Activated T-helper 1 cell treated with anti-CD3 and anti-CD28 coated beads, Interleukin-2, amount 50 U/mL, for 16 hours (primary cell): ENCODE results near the gene ENTPD3.

Experiments
- DNase-seq, 2 donors: peaks; one replicate each; pipeline ENCODE4 v3.0.0-alpha.2; 2020; ENCODE audit warnings: low read depth in 1 of 2, low spot score in 1 of 2

Gene ENTPD3

GRCh38 chr3:40404591-40405198 lies 17.7 kb downstream of the ENTPD3 start:
- no peak for DNase-seq

DNA sequence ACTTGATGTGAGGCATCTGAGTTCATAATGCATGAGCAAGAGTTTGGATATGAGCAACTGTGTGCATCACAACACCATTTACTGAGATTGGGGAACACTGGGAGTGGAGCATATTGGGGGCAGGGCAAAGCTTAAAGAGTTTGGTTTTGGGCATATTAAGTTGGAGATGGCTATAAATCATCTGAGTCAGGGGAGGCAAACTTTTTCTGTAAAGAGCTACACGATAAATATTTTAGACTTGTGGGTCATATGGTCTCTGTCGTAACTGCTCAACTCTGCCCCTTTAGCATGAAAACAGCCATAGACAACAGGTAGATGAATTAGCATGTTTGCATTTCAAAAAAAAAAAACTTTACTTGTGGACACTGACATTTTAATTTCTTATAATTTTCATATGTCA lies 20.0 kb downstream of the ENTPD3 start:
- no peak for DNase-seq

GRCh38 chr3:40407611-40408010 lies 20.6 kb downstream of the ENTPD3 start:
- no peak for DNase-seq

GRCh38 chr3:40414270-40414669 lies 27.3 kb downstream of the ENTPD3 start:
- no peak for DNase-seq

- no peak for DNase-seq
These were observed 31.0 kb downstream of the ENTPD3 start for GRCh38 chr3:40417845-40418543.

DNA sequence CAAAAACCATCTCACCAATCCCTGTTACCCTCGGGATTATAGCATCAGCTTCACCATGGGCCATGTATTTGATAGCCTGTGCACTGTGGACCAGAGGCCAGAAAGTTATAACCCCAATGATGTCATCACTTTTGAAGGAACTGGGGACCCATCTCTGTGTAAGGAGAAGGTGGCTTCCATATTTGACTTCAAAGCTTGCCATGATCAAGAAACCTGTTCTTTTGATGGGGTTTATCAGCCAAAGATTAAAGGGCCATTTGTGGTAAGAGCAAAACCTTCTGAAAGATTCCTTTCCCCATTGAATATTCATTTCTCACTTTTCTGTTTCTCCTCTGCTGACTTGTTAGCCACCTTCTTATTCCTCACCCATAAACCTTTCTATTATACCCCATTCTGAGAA lies 35.9 kb downstream of the ENTPD3 start:
- DNase-seq, result no peak

DNA sequence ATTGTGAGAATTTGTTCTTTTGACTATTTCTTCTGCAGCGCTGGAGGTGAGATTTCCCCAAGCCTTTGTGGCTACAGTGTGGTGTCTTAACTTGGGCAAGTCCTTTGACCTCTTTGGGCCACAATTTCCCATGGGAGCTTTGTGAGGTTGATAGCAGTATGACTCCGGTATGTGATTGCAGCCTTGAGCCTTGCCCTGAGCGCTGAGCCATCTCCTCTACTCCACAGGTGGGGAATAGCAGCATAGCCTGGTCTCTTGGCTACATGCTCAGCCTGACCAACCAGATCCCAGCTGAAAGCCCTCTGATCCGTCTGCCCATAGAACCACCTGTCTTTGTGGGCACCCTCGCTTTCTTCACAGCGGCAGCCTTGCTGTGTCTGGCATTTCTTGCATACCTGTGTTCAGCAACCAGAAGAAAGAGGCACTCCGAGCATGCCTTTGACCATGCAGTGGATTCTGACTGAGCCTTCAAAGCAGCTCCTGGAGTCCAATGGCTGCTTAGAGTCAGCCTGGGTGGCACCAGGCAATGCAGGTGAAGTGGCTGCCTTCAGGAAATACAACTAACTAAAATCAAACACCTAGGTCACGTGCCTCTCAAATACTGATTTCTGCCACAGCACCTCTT lies 40.2 kb downstream of the ENTPD3 start:
- DNase-seq, result no peak

DNA sequence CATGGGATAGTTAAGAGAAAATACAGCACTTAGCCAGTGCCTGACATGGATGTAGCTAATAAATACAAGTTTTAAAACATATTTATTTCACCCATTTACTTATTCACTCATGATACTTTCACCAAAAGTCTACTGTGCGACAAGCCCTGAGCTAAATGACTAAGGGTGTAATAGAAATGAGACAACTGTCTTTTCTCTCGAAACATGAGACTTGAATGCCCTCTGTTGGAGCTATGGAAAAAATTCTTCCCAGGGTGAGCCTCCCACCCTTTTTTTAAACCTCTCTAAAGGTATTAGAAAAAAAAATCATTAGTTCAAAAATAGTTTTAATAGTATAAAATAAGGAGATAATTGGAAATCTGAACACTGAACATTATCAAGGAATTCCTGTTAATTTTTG lies 45.8 kb downstream of the ENTPD3 start:
- no peak for DNase-seq

DNA sequence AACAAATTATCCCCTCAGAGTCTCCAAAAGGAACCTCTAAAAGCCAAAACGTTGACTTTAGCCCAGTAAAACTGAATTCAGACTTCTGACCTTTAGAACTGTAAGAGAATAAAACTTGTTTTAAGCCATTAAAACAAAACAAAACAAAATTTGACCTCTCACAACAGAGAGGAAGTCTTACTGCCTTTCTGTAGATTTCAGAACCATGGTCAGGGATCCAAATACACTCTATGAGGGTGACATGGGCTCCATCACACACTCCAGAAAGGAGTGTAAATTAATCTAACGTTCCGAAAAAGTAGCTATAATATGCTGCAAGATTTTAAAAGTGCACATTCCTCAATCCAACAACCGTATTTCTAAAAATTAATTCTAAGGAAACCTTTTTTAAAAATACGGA lies 50.9 kb downstream of the ENTPD3 start:
- no peak for DNase-seq

- DNase-seq, result no peak
These were observed 58.1 kb downstream of the ENTPD3 start for GRCh38 chr3:40445062-40445461.

DNA sequence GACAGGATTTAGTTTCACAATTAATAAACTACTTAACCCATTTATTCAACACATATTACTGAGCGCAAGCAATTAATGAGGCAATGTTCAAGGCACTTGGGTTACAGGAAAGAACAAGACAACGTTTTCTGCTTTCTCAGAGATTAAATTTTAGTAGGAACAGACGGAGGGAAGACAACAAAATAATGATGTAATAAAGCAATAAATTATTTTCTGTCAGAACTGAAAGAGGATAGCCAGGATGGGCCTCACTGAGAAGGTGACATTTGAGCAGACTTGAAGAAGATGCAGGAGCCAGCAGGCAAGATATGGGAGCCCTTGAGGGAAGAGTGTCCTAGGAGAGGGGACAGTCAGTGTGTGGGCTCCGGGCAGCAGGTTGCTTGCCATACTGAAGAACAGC lies 58.9 kb downstream of the ENTPD3 start:
- DNase-seq, result no peak

- DNase-seq, result no peak
These were observed 63.5 kb downstream of the ENTPD3 start for GRCh38 chr3:40450438-40450837.

- DNase-seq, result no peak
These were observed 64.6 kb downstream of the ENTPD3 start for GRCh38 chr3:40451551-40451950.

DNA sequence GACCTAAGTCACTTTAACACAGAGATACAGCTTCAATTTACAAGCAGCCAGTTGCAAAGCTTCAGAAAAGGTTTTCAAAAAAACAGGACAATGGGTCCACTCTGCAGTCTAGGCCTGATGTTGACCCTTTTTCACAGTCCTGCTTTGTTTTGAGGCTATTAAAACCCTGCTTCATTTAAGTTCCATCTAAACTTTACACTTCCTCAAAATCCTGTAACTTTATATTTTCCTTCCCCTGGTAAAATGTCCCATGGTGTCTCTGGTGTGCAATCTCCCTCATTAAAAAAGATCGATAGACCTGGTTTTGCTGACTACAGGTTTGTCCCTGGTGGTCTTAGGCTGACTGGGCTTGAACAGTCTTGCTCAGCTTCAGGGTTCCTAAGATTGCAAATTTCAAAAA lies 65.1 kb downstream of the ENTPD3 start:
- DNase-seq, result no peak

- no peak for DNase-seq
These were observed 65.5 kb downstream of the ENTPD3 start for GRCh38 chr3:40452562-40452875.

- peak; percentile 89 to 94 for DNase-seq
These were observed 66.1 kb downstream of the ENTPD3 start for GRCh38 chr3:40452876-40453730.

DNA sequence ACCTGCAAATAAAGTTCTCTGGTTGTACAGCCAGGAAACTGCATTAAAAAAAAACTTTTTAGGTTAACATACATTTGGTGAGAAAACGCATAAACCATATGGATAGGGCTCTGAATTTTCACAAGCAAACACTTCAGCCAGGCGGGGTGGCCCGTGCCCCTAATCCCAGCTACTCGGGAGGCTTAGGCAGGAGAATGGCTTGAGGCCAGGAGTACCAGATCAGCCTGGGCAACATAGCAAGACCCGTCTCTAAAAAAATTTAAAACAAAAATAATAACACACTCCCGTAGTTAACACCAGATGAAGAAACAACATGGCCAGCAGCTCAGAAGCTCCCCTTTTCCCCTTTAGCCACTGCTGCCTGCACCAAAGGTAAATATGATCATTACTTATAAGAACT lies 66.9 kb downstream of the ENTPD3 start:
- no peak for DNase-seq

DNA sequence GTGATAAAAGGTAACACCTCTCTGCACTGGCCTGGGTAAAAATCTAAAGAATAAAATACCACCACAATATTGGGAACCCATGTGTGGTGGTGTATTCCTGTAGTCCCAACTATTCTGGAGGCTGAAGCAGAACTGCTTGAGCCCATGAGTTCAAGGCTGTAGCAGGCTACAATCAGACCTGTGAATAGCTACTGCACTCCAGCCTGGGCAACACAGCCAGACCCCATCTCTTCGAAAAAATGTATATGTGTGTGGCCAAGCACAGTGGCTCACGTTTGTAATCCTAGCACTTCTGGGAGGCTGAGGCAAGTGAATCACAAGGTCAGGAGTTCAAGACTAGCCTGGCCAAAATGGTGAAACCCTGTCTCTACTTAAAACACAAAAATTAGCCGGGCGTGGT lies 68.3 kb downstream of the ENTPD3 start:
- DNase-seq, result no peak

- no peak for DNase-seq
These were observed 69.4 kb downstream of the ENTPD3 start for GRCh38 chr3:40456279-40456939.

DNA sequence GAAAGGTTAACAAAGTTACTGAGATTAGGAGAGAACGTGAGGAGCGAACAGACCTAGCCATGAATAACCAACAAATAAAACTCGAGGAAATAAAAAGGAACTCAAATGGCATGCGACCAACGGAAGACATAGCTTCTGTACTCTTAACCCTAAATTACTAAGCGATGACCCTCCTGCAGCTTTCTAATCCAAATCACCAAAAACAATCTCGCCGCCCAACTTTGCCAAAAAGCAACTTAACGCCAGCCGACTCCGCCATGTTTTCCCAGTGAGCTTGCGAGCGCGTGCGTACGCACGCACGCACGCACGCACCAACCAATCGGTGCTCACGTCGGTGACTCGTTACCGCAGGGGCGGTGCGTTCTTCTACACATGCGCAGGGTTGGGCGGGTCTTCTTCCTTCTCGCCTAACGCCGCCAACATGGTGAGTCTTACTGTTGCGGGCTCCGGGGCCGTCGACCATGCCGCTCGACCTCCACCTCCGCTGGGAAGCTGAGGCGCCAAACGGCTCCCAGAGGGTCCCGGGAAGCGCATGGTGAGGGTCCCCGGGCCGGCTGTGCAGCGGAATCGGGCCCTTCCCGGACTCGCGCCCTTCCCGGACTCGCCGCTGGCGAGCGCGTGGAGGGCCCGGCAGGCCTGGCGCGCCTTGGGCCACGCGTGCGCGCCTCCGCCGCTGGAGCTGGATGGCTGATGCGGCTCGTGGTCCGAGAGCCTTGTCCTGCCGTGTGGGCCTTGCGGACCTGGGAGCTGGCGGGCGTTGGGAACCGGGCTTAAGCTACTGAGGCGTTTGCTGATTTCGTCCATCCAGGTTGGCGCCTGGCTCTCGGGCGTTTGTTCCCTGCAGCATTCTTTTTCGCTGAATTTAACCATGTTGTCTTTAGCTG lies 70.2 kb downstream of the ENTPD3 start, which contains the start of gene RPL14:
TSS of gene RPL14 (plus strand) at position 400 of the 884 bp plus-strand sequence. CDS start at position 533, 133 bp downstream.
- peak; percentile 89 to 92 for DNase-seq
